Epithelial cell of esophagus (primary cell): ENCODE results near the gene SNRNP48.
A peak's percentile ranks its signal among the peaks of the same experiment; 100 is the strongest.

ENCODE experiments used
- DNase-seq: peaks from one replicate; pipeline ENCODE4 v3.0.0; 2010; ENCODE audit warnings: low read depth
- H3K4me3 ChIP-seq: 2 replicates; pipeline ENCODE4 v1.5.1; 2011; ENCODE audit warnings: mild to moderate bottlenecking, low read length, control low read depth
- TF ChIP-seq, protein P1 (sequence below): IDR thresholded peaks from 2 replicates; pipeline ENCODE4 v1.5.1; 2011; ENCODE audit warnings: low read depth, mild to moderate bottlenecking, low read length, control low read depth, inconsistent platforms; ENCODE audit not compliant: insufficient read depth; ENCODE audit errors: missing control alignments

The SNRNP48 gene

DNA sequence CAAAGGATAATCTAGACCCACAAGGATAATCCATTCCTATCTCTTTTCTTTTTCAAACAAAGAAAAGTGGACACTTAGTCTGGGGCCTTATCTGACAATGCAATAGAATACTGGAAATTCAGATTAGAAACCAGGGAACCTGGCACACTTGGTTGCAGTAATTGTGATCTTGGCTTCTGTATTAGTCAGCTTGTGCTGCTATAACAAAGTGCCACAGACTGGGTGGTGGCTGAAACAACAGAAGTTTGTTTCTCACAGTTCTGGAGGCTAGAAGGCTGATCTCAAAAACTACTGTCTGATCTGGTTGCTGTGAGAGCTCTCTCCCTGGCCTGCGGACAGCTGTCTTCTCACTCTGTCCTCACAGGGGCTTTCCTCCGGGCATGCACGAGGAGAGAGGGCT, 49.4 kb downstream of the SNRNP48 start:
- no peak for DNase-seq
- TF ChIP-seq, protein P1, sequence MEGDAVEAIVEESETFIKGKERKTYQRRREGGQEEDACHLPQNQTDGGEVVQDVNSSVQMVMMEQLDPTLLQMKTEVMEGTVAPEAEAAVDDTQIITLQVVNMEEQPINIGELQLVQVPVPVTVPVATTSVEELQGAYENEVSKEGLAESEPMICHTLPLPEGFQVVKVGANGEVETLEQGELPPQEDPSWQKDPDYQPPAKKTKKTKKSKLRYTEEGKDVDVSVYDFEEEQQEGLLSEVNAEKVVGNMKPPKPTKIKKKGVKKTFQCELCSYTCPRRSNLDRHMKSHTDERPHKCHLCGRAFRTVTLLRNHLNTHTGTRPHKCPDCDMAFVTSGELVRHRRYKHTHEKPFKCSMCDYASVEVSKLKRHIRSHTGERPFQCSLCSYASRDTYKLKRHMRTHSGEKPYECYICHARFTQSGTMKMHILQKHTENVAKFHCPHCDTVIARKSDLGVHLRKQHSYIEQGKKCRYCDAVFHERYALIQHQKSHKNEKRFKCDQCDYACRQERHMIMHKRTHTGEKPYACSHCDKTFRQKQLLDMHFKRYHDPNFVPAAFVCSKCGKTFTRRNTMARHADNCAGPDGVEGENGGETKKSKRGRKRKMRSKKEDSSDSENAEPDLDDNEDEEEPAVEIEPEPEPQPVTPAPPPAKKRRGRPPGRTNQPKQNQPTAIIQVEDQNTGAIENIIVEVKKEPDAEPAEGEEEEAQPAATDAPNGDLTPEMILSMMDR = no peak

DNA sequence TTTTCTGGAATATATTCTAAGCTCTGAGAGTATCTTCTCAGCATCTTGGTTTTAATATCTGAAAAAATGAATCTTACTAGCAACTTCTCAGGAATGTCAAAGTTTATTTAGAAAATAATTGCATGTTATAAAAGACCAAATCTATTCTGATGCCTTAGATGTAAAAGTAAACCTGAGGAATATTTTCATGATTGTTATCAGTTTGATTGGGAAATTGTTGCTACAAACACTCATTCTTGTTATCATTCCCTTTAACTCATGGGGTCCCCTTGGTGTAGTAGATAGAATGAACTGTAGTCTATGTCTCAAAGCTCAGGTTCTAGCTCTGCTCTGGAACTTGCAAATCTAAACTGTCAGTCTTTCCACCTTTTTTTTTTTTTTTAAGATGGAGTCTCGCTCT, 50.0 kb downstream of the SNRNP48 start:
- no peak for DNase-seq
- no peak overlapping the region for H3K4me3 ChIP-seq
- TF ChIP-seq, protein P1 = no peak

More for the DNA sequence above, 49.4 kb downstream of the SNRNP48 start:
- no peak overlapping the region for H3K4me3 ChIP-seq

DNA sequence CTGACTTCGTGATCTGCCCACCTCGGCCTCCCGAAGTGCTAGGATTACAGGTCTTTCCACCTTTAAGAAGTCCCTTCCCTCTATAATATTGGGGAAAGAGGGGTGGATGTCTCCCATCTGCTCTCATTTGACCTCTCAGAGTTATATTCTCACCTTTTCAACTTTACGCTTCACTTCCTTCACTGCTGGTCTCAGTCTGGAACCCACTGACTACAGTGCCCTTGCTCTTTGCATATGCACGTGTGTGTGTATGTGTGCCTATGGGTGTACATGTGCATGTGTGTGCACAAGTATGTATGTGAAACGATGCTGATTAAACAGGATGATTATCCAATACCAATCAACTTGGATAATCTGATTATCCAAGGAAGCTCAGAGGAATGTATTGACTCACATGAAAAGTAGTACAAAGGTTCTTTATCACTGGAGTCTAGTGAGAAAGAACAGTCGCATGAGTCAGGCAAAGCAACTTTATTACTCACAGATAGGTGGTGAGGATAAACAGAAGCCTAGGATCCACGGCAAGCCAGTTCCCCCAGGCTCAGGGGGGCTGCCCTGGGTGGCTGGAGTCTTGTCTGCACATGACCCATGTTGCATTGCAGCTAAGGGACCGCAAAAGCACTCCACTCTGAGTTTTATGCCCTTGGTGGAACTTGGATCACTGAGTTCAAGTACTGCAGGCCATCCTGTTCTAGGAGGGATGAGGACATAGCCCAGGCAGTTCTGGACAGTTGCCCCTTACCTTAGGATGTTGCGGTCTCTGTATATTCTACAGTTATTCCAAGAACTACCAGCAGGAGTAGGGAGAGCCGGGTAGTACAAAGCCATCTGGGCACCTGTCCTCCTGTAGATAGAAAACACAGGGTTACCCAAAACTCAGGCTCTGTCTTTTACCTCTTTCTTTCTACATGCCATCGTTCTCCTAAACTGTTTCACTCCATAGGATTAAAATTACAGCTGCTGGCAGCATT, 50.9 kb downstream of the SNRNP48 start:
- TF ChIP-seq, protein P1 = no peak
- DNase-seq = peak; percentile 95
- no peak overlapping the region for H3K4me3 ChIP-seq

DNA sequence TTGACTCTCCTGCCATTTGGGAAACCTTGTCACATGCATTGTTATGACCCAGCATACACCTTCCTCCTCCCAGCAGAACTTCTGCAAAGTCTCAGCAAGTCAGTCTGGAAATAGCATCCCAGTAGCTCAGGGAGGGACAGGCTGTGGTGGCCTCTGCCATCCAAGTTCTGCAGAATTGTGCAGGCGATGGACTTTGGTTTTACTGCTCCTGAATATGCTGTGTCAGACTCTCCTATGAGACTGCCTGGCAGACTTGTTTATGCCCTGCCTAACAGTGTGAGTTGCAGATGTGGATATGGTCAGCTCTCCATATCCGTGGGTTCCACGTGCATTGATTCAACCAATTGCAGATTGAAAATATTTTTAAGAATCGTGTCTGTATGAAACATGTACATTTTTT, 52.8 kb downstream of the SNRNP48 start:
- no peak overlapping the region for H3K4me3 ChIP-seq
- TF ChIP-seq, protein P1 = no peak
- no peak for DNase-seq

DNA sequence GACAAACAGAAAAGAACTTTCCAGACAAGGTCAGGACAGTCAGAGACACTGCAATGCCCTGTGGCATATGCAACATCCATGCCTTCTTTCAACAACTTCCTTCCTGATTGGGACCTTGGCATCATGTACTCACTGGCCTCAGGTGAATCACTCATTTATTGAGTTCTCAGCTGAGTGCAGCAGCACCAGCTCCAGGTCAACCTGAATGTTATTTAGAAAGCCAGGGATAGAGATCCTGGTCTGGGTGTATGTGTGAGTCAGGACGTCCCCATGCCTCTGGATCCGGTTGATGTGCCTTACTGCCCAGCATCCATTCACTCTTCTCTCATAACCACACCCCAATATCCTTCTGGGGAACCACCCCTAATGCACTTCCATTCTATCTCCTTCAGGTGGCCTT, 54.4 kb downstream of the SNRNP48 start:
- no peak overlapping the region for H3K4me3 ChIP-seq
- peak; percentile 92 for DNase-seq
- TF ChIP-seq, protein P1 = no peak

DNA sequence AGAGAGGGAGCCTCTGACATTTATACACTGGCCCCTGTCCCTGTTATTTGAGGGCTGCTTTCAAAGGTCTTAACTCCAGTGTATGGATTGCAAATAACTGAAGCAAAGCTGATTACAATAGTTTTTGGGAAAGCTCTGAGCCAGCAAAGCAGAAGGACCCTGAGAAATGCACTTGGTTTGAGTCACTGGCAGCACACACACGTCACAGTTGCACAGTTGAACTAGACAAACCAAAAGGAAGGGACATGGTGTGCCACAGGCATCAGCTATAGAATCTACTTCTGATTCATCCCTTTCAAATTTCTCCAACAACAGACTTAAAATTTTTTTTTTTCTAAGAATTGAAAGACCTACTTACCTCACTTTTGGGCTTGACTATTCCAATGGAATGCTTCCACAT, 56.4 kb downstream of the SNRNP48 start:
- peak; percentile 26 for DNase-seq
- no peak overlapping the region for H3K4me3 ChIP-seq
- TF ChIP-seq, protein P1 = no peak

DNA sequence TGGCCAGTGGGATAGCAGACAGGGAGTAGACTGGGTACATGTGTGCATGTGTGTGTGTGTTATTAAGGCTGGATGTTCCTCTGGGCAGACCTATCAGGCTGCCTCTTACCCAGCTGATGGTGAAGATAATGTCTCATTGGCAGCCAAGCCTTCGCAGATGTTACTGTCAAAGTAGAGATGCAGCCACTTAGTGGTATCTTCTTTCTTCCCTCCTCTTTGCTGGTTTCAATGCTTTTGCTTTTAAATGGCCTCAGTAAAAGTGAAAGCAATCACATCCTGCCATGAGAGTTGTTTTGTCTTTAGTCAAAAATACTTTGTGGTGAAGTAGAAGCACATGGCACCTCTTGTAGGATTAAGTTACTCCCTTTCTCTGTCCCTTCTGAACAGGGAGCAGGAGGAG, 57.5 kb downstream of the SNRNP48 start:
- no peak for DNase-seq
- H3K4me3 ChIP-seq = no peak overlapping the region
- TF ChIP-seq, protein P1 = no peak
